Cardiac septum (tissue), 1 donor: ENCODE measurements around the gene MYO1F. TPM values are rescaled to one million over a fixed set of nuclear protein-coding genes. Genes with fewer than 3 reads are reported as not detected.
"Not testable (repeated sequence)": the region's sequence is repeated elsewhere in the genome, so short reads cannot be mapped to it uniquely, and the experiment has no call there.

Source experiments
- DNase-seq: peaks from one replicate; pipeline ENCODE4 v3.0.0-alpha.2; 2020; ENCODE audit warnings: low spot score
- intact Hi-C: fragments of 100-400 bp; cut with DNase I; formaldehyde crosslinking; loops from one replicate; pipeline ENCODE4 v1.14.0; 2022
- long read RNA-seq: library from polyadenylated mRNA; unstranded; transcript quantifications from one replicate; pipeline ENCODE4 v2.0.0, GENCODE V29; 2021
- total RNA-seq: library from RNA; stranded (reverse); fragmentation: NEBNext Ultra II Directional; extraction: Animal tissue kit (Norgen Biotek cat#: 25700); gene quantifications from one replicate; pipeline ENCODE4 v1.2.1, GENCODE V29; 2021
- donor health status: DM: no; HTN: no; CAD: no.

The MYO1F gene
- 9.0 TPM for total RNA-seq
- long read RNA-seq, partial matches to known transcripts: 4 of 7 reads
- long read RNA-seq, other reads (novel, unspliced or antisense): 2 of 7 reads

GRCh38 chr19:8577247-8577646 lies at the start of gene MYO1F:
MYO1F (minus strand) TSS chr19:8577442; CDS start chr19:8577309, 133 bp downstream.
- intact Hi-C loops: loop anchor here (5.0 kb wide), 1 partner anchor 225 kb away; no protein-coding TSS in a partner anchor
- peak; percentile 92 for DNase-seq

DNA sequence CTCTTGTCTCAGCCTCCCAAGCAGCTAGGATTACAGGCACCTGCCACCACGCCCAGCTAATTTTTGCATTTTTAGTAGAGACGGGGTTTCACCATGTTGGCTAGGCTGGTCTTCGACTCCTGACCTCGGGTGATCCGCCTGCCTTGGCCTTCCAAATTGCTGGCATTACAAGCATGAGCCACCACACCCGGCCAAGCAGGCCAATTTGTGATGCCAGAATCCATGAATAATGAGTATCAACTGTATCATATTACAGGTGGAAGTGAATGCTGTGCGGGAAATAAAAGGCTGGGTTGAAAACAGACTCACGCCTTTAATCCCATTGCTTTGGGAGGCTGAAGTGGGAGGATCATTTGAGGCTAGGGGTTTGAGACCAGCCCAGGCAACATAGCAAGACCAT lies 49.6 kb upstream of the MYO1F start:
- intact Hi-C loops: no loop called here

GRCh38 chr19:8622886-8623285 lies 45.6 kb upstream of the MYO1F start:
- intact Hi-C loops, DNase-seq: not testable (repeated sequence)

More for the DNA sequence above, 49.6 kb upstream of the MYO1F start:
- no peak for DNase-seq

- DNase-seq: no peak
- intact Hi-C loops: no loop called here
Observed at GRCh38 chr19:8618751-8619150, 41.5 kb upstream of the MYO1F start.

DNA sequence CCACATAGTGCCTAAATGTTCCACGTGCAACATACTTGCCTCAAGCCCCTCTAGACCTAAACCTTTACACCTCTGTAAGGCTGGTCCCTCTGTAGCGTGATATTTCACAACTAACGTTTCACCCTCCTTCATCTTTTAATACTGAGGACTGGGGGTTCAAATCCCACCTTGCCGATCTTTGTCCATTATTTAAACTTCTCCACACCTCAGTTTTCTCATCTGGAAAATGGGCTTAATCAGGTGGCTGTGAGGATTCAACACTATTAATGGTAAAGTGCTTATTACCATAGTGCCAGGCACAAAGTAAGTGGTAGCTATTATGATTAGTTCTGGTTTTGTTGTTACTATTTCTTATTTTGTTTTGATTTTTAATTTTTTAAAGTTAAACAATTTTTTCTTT lies 40.7 kb upstream of the MYO1F start:
- intact Hi-C loops: no loop called here
- DNase-seq: no peak

DNA sequence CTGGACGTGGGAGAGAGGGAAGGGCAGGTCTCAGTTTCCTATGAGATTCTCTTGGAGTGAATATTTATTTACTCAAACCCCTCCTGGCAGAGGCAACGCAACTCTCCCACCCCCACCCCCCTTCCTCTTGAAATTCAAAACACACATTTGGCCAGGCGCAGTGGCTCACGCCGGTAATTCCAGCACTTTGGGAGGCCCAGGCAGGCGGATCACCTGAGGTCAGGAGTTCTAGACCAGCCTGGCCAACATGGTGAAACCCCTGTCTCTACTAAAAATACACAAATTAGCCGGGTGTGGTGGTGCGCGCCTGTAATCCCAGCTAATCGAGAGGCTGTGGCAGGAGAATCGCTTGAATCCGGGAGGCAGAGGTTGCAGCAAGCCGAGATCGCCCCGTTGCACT lies 40.1 kb upstream of the MYO1F start:
- intact Hi-C loops: not testable (repeated sequence)

GRCh38 chr19:8616861-8617260 lies 39.6 kb upstream of the MYO1F start:
- intact Hi-C loops: no loop called here

More for the DNA sequence above, 40.1 kb upstream of the MYO1F start:
- not testable (repeated sequence) for DNase-seq

DNA sequence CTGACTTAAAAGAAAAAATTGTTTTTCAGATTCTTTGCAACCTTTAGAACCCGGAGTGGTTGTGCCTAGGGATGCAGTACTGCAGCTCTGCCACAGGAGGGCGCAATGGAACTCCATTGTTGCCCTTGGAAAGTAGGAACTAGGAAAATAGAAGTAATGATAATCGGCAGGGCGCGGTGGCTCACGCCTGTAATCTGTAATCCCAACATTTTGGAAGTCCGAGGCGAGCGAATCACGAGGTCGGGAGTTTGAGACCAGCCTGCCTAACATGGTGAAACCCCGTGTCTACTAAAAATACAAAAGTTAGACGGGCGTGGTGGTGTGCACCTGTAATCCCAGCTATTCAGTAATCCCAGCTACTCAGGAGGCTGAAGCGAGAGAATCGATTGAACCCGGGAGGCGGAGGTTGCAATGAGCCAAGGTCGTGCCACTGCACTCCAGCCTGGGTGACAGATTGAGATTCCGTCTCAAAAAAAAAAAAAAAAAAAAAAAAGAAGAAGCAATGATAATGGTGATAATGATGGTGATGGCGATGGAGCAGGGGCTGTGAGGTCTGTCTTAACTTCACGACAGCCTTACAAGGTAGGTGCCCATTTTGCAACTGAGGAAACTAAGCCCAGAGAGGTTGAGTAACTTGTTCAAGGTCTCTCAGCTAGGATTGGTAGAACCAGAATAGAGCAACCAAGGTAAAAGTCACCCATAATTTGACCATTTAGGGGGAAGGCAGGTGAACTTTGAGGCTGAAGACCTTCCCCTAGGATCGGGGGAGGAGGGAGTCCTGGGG lies 38.8 kb upstream of the MYO1F start:
- peak; percentile 91 for DNase-seq
- intact Hi-C loops: no loop called here

More at GRCh38 chr19:8616861-8617260, 39.6 kb upstream of the MYO1F start:
- no peak for DNase-seq

GRCh38 chr19:8615024-8615423 lies 37.8 kb upstream of the MYO1F start:
- no peak for DNase-seq
- intact Hi-C loops: no loop called here

- no peak for DNase-seq
- intact Hi-C loops: no loop called here
Observed at GRCh38 chr19:8614455-8614854, 37.2 kb upstream of the MYO1F start.

DNA sequence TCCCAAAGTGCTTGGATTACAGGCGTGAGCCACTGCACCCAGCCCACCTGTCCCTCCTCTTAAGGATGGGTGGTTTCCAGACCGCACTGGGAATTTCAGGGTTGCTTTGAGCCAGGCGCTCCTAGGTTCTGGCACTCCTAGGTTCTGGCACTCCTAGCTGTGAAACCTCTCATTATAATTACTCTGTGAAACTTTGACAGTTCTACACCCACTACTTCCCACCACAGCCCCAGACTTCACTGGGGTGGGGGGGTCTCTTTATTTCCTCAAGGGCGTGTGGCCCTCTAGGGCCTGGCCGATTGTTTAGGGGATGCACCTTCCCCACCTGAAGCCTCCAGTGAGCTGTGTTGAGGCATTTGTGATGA lies 35.5 kb upstream of the MYO1F start:
- intact Hi-C loops: no loop called here

GRCh38 chr19:8611877-8612806 lies 34.9 kb upstream of the MYO1F start:
- intact Hi-C loops: no loop called here
- DNase-seq: no peak

More for the DNA sequence above, 35.5 kb upstream of the MYO1F start:
- DNase-seq: no peak

- intact Hi-C loops: no loop called here
- DNase-seq: no peak
Observed at GRCh38 chr19:8611391-8611876, 34.2 kb upstream of the MYO1F start.

DNA sequence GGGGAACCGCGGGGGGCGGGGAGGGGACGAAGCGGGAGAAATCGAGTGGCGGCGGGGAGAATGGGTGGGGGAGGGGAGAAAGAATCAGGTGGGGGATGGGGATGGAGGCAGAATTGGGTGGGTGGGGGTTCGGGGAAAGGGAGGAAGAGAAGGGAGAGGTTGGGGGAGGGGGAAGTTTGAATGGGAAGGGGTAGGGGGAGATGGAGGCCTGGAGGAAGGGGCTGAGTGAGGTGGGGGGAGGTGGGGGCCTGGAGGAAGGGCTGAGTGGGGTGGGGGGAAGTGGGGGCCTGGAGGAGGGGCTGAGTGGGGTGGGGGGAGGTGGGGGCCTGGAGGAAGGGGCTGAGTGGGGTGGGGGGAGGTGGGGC lies 33.7 kb upstream of the MYO1F start:
- no peak for DNase-seq
- intact Hi-C loops: no loop called here

DNA sequence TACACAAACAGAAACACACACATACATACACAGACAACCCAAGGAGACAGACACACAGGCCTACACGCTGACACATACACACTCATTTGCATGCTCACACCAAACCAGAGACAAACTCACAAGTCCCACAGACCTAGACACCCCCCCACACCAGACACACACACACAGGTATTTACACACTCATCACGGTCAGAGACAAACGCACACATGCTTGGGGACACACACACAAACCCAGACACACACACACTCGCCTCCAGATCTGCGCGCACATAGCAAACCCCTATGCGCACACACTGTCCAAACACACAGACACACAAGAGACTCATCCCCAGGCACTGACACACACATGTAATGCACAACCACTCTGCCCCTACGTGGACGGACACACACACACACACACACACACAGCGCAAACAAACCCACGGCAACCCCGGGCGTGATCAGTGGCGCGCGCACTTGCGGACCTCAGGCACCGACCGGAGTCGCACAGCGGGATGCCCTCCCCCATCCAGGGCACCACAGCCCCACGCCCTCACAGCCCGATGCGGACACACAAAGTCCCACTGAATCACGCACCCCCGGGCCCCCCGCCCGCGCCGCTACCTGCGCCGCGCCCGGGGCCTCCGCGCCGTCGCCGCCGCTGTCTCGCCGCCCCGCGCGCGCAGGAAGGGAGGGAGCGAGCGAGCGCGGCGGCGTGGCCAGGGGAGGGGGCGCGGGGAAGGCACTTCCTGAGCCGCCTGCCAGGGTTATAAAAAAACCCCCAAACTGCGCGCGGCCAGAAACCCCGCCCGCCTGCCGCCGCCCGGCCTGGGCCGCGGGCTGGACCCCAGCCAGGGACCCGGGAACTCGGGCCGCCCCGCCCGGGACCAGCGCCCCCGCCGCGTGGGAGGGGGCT lies 33.0 kb upstream of the MYO1F start, which contains the start of gene ADAMTS10:
TSS of gene ADAMTS10 (minus strand) at position 675 of the 895 bp plus-strand sequence. CDS start 5,005 bp downstream, outside the sequence.
- DNase-seq: no peak
- intact Hi-C loops: no loop called here

GRCh38 chr19:8609279-8610040 lies 32.2 kb upstream of the MYO1F start:
- DNase-seq: peak; percentile 86
- intact Hi-C loops: no loop called here

DNA sequence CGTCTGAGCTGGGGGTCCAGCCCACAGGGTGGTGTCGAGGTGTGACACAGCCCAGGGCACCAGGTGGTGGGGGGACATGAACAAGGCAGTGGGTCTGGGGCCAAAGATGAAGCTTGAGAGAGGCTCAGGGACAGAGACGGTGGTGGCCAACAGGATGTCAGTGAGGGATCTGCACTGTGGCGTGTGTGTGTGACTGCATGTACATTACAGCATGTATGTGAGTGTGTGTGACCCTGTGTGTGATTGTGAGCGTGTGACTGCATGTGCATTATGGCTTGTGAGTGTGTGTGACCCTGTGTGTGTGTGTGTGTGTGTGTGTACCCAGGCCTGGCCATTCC lies 31.7 kb upstream of the MYO1F start:
- no peak for DNase-seq
- intact Hi-C loops: no loop called here

DNA sequence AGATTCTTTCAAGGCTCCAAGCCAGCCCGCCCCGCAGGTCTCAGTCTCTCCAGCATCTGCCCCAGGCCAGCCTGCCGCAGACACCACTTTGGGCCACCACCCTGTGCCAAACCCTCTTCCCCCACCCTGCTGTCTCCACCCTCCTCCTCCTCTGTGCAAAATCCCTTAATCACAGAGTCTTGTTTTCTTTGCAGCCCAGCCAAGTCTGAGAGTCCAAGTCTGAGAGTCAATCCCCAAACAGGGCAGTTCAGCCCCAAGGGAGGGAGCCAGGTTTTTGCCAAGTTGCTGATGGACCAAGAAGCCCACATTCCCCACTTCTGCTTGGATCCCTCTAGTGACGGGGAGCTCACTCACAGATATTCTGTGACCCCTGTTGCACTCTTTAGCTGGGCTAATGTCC lies 30.1 kb upstream of the MYO1F start:
- no peak for DNase-seq
- intact Hi-C loops: no loop called here

DNA sequence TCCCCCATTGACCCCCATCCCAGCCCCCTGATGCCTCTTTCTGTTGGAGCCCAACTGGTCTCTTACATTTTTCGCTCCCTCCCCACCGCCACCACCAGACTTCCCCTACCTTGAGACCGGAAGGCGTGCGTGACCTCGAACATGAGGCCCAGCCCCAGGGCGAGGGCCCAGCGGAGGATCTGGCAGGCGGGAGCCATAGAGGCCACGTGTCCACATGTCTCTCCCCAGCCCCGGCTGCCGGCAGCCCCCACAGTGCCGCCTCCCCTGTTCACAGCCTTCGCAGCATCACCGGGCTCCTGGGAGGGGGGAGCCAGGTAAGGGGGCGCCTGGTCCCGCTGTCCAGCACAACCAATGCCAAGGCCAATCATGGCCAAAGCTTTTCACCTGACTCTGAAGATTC lies 28.3 kb upstream of the MYO1F start:
- intact Hi-C loops: no loop called here

More for the DNA sequence above, 28.3 kb upstream of the MYO1F start:
- DNase-seq: no peak
